ENCODE measurements around the gene GFER.

Gene GFER

DNA sequence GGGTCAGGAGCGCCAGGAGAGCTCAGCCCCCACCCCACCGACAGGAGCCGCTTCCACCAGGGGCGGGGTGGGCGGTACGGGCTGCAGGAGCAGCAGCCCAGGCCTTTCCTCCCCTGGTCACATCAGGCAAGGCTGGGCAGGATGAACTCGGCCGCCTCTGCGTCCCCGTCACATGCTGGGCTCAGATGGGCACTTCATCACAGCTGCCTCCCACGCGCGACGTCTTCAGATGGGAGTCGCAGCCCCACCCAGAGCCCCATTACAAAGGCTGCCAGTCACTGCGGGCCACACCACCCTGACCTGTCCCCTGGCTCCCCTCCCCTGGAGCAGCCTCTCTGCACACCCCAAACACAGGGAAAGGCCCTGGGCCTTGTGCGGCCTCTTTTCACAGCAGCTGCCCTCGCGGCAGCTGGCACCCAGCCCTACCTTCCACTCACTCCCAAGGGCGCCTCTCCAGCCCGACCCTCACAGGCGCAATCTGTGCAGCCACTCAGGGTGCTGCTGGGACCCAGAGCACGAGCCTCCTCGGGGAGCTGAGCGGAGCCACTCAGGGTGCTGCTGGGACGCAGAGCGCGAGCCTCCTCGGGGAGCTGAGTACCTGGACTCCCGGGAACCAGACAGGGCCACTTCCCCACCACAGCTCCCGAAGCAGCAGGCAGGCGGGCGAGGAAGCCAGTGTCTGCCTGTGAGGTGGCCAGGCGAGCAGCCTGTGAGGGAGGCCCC, 21.0 kb downstream of the GFER start:
- DNase-seq = no peak
- TF ChIP-seq, protein P1, sequence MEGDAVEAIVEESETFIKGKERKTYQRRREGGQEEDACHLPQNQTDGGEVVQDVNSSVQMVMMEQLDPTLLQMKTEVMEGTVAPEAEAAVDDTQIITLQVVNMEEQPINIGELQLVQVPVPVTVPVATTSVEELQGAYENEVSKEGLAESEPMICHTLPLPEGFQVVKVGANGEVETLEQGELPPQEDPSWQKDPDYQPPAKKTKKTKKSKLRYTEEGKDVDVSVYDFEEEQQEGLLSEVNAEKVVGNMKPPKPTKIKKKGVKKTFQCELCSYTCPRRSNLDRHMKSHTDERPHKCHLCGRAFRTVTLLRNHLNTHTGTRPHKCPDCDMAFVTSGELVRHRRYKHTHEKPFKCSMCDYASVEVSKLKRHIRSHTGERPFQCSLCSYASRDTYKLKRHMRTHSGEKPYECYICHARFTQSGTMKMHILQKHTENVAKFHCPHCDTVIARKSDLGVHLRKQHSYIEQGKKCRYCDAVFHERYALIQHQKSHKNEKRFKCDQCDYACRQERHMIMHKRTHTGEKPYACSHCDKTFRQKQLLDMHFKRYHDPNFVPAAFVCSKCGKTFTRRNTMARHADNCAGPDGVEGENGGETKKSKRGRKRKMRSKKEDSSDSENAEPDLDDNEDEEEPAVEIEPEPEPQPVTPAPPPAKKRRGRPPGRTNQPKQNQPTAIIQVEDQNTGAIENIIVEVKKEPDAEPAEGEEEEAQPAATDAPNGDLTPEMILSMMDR (IDR thresholded peaks at IDR 0.05; ENCODE audit: borderline replicate concordance, extremely low read depth, low read length, poor library complexity, severe bottlenecking) = no peak
- no peak for TF ChIP-seq EZH2 (IDR thresholded peaks at IDR 0.05; ENCODE audit: borderline replicate concordance, low read depth, low read length, severe bottlenecking)
- Histone ChIP-seq H3K4me1 (ENCODE audit: insufficient read depth, low read length) (peaks cover 36% of the 10 kb centered on the region), H3K4me2 (ENCODE audit: insufficient read depth, low read length) (no peak overlapping the region), H3K4me3 (ENCODE audit: low read depth in 1 of 2, low read length in 2 of 2) (no peak overlapping the region), H3K79me2 (ENCODE audit: insufficient read depth, low read length) (peaks cover 65% of the 10 kb centered on the region), H3K9me3 (ENCODE audit: insufficient read depth, low read length, severe bottlenecking) (no peaks in the 10 kb centered on the region), H2AFZ (ENCODE audit: low read depth, low read length) (no peak overlapping the region), H4K20me1 (ENCODE audit: insufficient read depth, low read length) (peaks cover 74% of the 10 kb centered on the region), H3K9ac (ENCODE audit: low read depth, low read length) (no peak overlapping the region), H3K36me3 (ENCODE audit: insufficient read depth, low read length) (peaks cover 80% of the 10 kb centered on the region), H3K27ac (ENCODE audit: low read length) (no peak overlapping the region), H3K27me3 (ENCODE audit: insufficient read depth, low read length, poor library complexity) (no peaks in the 10 kb centered on the region)
- ATAC-seq (ENCODE audit: insufficient read depth, low read depth) = no peak

DNA sequence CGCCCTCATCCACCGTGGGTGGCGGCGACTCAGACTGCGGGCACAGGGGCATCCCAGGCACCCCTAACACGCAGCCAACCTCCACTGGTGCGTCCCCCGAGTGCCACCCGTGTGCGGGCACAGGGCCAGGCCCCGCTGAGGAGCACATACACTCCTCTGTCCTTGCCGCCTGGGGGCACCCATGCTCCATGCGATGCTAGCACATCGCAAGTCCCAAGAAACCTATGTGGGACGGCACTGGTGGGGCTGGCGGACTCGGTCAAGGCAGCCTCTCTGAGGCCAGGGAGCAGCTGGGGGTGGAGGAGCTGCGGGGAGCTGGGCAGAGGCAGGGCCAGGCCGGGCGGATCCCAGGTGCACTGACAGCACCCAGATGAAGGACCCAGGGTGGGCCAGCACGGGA, 21.7 kb downstream of the GFER start:
- no peak for TF ChIP-seq EZH2 (IDR thresholded peaks at IDR 0.05; ENCODE audit: borderline replicate concordance, low read depth, low read length, severe bottlenecking)
- peaks cover 42% of the 10 kb centered on the region for H3K4me1 ChIP-seq (ENCODE audit: insufficient read depth, low read length)
- no peak for ATAC-seq (ENCODE audit: insufficient read depth, low read depth)

DNA sequence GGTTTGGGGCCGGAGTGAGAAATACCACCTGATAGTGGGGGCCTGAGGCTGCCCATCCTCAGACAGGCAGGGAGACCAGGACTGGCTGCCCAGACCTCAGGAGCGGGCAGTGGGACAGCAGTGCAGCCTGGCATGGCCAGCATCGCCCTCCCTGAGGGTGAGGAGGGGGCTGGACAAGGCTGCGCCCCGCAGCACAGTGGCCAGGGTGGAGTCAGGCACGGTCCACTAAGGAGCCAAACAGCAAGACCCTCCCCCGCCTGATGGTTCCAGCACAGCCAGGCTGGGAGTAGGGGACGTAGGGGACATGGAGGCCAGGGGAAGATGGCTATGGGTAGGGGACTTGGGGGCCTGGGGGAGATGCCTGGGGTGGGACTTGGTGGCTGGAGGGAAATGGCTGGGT, 22.3 kb downstream of the GFER start:
- no peak overlapping the region for H3K27ac ChIP-seq (ENCODE audit: low read length)
- H3K79me2 ChIP-seq (ENCODE audit: insufficient read depth, low read length) = peaks cover 75% of the 10 kb centered on the region
- H3K4me2 ChIP-seq (ENCODE audit: insufficient read depth, low read length) = peak overlapping the region; percentile 89; the same call in 1 of the 2 replicates
- no peaks in the 10 kb centered on the region for H3K27me3 ChIP-seq (ENCODE audit: insufficient read depth, low read length, poor library complexity)
- H3K9me3 ChIP-seq (ENCODE audit: insufficient read depth, low read length, severe bottlenecking) = no peaks in the 10 kb centered on the region
- TF ChIP-seq, protein P1 (IDR thresholded peaks at IDR 0.05; ENCODE audit: borderline replicate concordance, extremely low read depth, low read length, poor library complexity, severe bottlenecking) = no peak
- TF ChIP-seq EZH2 (IDR thresholded peaks at IDR 0.05; ENCODE audit: borderline replicate concordance, low read depth, low read length, severe bottlenecking) = no peak
- peaks cover 45% of the 10 kb centered on the region for H3K4me1 ChIP-seq (ENCODE audit: insufficient read depth, low read length)
- no peak overlapping the region for H3K9ac ChIP-seq (ENCODE audit: low read depth, low read length)
- DNase-seq = no peak
- no peak for ATAC-seq (ENCODE audit: insufficient read depth, low read depth)
- H3K4me3 ChIP-seq (ENCODE audit: low read depth in 1 of 2, low read length in 2 of 2) = no peak overlapping the region
- H4K20me1 ChIP-seq (ENCODE audit: insufficient read depth, low read length) = peaks cover 74% of the 10 kb centered on the region
- H2AFZ ChIP-seq (ENCODE audit: low read depth, low read length) = no peak overlapping the region
- H3K36me3 ChIP-seq (ENCODE audit: insufficient read depth, low read length) = peaks cover 66% of the 10 kb centered on the region

More for the DNA sequence above, 21.7 kb downstream of the GFER start:
- H3K9ac ChIP-seq (ENCODE audit: low read depth, low read length) = no peak overlapping the region
- DNase-seq = no peak
- H4K20me1 ChIP-seq (ENCODE audit: insufficient read depth, low read length) = peaks cover 74% of the 10 kb centered on the region
- no peak overlapping the region for H3K4me3 ChIP-seq (ENCODE audit: low read depth in 1 of 2, low read length in 2 of 2)
- H2AFZ ChIP-seq (ENCODE audit: low read depth, low read length) = no peak overlapping the region
- peaks cover 72% of the 10 kb centered on the region for H3K79me2 ChIP-seq (ENCODE audit: insufficient read depth, low read length)
- H3K36me3 ChIP-seq (ENCODE audit: insufficient read depth, low read length) = peaks cover 73% of the 10 kb centered on the region
- no peak overlapping the region for H3K27ac ChIP-seq (ENCODE audit: low read length)
- no peak overlapping the region for H3K4me2 ChIP-seq (ENCODE audit: insufficient read depth, low read length)
- H3K9me3 ChIP-seq (ENCODE audit: insufficient read depth, low read length, severe bottlenecking) = no peaks in the 10 kb centered on the region
- no peaks in the 10 kb centered on the region for H3K27me3 ChIP-seq (ENCODE audit: insufficient read depth, low read length, poor library complexity)

DNA sequence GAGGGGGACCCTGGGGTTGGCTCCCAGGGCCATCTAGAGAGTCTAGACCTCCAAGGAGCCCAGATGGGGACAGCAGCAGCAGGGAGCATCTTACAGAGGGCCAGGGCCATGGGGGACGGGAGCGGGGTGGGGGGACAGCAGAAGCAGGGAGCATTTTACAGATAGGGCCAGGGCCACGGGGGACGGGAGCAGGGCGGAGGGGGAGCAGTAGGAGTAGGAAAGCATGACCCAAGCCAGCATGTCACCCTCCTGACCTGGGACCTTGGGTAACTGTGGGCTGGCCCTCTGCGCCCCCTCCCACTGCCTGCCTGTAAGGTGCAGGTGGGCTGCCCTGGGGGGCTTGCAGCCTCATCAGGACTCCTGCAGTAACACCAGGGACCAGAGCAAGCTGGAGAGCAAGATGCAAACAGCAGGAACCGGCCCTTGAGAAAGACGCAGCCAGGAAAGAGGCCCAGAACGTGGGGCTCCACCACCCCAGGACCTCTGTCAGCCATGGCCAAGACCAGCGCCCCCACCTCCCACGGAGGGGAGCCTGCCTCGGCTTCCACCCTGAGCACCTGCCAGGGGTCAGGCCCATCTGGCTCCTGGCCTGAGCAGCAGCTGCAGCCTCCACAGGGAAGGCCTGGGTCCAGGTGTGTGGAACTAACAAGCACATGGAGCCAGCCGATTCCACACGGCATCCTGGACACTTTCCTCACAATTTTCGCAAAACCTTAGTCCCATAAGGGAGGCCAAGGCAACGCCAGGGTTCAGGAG, 23.3 kb downstream of the GFER start:
- TF ChIP-seq, protein P1 (IDR thresholded peaks at IDR 0.05; ENCODE audit: borderline replicate concordance, extremely low read depth, low read length, poor library complexity, severe bottlenecking) = no peak
- no peak for TF ChIP-seq EZH2 (IDR thresholded peaks at IDR 0.05; ENCODE audit: borderline replicate concordance, low read depth, low read length, severe bottlenecking)
- no peaks in the 10 kb centered on the region for H3K27me3 ChIP-seq (ENCODE audit: insufficient read depth, low read length, poor library complexity)
- H4K20me1 ChIP-seq (ENCODE audit: insufficient read depth, low read length) = peaks cover 68% of the 10 kb centered on the region
- H3K36me3 ChIP-seq (ENCODE audit: insufficient read depth, low read length) = peaks cover 57% of the 10 kb centered on the region
- peak overlapping the region; percentile 95 for H3K9ac ChIP-seq (ENCODE audit: low read depth, low read length)
- H3K27ac ChIP-seq (ENCODE audit: low read length) = peak overlapping the region; percentile 19; the same call in 1 of the 2 replicates
- peaks cover 75% of the 10 kb centered on the region for H3K79me2 ChIP-seq (ENCODE audit: insufficient read depth, low read length)
- peak overlapping the region; percentile 89 for H3K4me2 ChIP-seq (ENCODE audit: insufficient read depth, low read length)
- H3K9me3 ChIP-seq (ENCODE audit: insufficient read depth, low read length, severe bottlenecking) = no peaks in the 10 kb centered on the region
- H2AFZ ChIP-seq (ENCODE audit: low read depth, low read length) = no peak overlapping the region
- ATAC-seq (ENCODE audit: insufficient read depth, low read depth) (no peak), DNase-seq (no peak)
- H3K4me1 ChIP-seq (ENCODE audit: insufficient read depth, low read length) = peaks cover 45% of the 10 kb centered on the region
- H3K4me3 ChIP-seq (ENCODE audit: low read depth in 1 of 2, low read length in 2 of 2) = peak overlapping the region in 1 of 2 experiments; percentile 70; a peak in 2 of 4 replicates

Data from DND-41 (cell line).